ENCODE measurements around the gene IGSF21. TPM values are rescaled to one million over a fixed set of nuclear protein-coding genes. Genes with fewer than 3 reads are reported as not detected.

The IGSF21 gene
- total RNA-seq, 1 experiment from 2014 or later = 5.2 TPM

DNA sequence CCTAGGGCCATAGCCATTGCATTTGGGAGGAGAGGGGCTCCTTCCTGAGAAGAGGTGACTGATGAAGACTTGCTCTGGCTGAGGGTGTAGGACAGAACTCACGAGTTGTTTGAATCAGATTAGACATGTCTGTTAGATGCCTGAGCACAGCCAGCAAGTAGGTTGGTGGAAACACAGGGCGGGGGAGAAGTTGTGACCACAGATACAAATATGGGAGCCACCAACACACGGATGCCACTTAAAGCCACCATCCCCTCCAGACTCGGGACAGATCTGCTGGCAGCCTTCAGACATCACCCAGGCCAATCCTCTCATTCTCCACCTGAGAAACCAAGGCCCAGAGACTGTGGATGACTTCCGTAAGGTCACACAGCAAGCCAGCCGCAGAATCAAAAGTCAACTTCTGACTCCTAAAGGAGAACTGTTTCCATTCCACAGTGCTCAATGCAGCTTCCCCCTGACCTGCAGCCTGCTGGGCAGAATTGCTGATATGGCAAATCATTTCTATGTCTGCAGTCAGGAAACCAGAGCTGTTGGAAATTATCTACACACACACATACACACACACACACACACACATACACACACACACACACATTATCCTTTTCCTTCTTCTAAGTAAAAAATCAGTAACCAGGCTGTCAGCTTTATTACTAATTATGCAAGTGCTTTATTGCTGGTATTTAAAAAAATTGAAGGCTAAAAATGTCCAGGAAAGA is 196.7 kb downstream of the IGSF21 start:
- TF ChIP-seq, protein P1, sequence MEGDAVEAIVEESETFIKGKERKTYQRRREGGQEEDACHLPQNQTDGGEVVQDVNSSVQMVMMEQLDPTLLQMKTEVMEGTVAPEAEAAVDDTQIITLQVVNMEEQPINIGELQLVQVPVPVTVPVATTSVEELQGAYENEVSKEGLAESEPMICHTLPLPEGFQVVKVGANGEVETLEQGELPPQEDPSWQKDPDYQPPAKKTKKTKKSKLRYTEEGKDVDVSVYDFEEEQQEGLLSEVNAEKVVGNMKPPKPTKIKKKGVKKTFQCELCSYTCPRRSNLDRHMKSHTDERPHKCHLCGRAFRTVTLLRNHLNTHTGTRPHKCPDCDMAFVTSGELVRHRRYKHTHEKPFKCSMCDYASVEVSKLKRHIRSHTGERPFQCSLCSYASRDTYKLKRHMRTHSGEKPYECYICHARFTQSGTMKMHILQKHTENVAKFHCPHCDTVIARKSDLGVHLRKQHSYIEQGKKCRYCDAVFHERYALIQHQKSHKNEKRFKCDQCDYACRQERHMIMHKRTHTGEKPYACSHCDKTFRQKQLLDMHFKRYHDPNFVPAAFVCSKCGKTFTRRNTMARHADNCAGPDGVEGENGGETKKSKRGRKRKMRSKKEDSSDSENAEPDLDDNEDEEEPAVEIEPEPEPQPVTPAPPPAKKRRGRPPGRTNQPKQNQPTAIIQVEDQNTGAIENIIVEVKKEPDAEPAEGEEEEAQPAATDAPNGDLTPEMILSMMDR (conservative IDR thresholded peaks at IDR 0.05) = no peak
- no peak overlapping the region for H2BK5ac ChIP-seq (ENCODE audit: insufficient read length, low read length)
- H3K79me1 ChIP-seq (ENCODE audit: insufficient read depth, low read depth, low read length, poor library complexity, severe bottlenecking) = no peaks in the 10 kb centered on the region
- H3K18ac ChIP-seq (ENCODE audit: insufficient read length, low read depth, low read length) = no peak overlapping the region
- H4K20me1 ChIP-seq (ENCODE audit: control insufficient read depth, insufficient read depth, insufficient read length) = no peaks in the 10 kb centered on the region
- no peak for DNase-seq
- H3K36me3 Mint-ChIP-seq (ENCODE audit: insufficient read depth in 1 of 3, low read depth in 3 of 3) = no peaks in the 10 kb centered on the region; a peak in 1 of 7 replicates
- no peak overlapping the region for H3K4ac ChIP-seq (ENCODE audit: low read depth, low read length)
- H3K23me2 ChIP-seq (ENCODE audit: insufficient read length, low read depth, low read length, poor library complexity, severe bottlenecking) = no peaks in the 10 kb centered on the region
- no peak overlapping the region for H3K23ac ChIP-seq (ENCODE audit: insufficient read length, low read depth, low read length)
- no peak overlapping the region for H4K5ac ChIP-seq (ENCODE audit: insufficient read length, low read depth, low read length)
- peaks cover 7 to 17% of the 10 kb centered on the region in 2 experiments for H3K4me1 Mint-ChIP-seq
- H2BK15ac ChIP-seq (ENCODE audit: low read depth, low read length) = no peak overlapping the region
- WGBS (ENCODE audit: extremely low coverage, insufficient read length, low lambda C conversion rate) = no CpG with 5 or more reads among the region's 6 CpGs
- no peaks in the 10 kb centered on the region; a peak in 1 of 5 replicates for H3K9me3 Mint-ChIP-seq
- no peak overlapping the region for H3K27ac Mint-ChIP-seq
- H4K8ac ChIP-seq (replicated peaks; ENCODE audit: insufficient read length, low read depth, low read length) = no peak overlapping the region
- H3K56ac ChIP-seq (ENCODE audit: insufficient read length, low read depth, low read length) = no peak overlapping the region
- no peak overlapping the region for H2AK5ac ChIP-seq (ENCODE audit: insufficient read length, low read length)
- no peak overlapping the region for H3K4me3 Mint-ChIP-seq
- no peak overlapping the region for H3K27ac ChIP-seq (ENCODE audit: insufficient read length, low read depth, low read length)
- H3T11ph ChIP-seq (ENCODE audit: low read length) = no peak overlapping the region
- no peak overlapping the region for H2AFZ ChIP-seq (ENCODE audit: low read length)
- H3K27me3 Mint-ChIP-seq (ENCODE audit: low read depth) = no peaks in the 10 kb centered on the region
- H3K4me1 ChIP-seq (ENCODE audit: insufficient read depth, low read length) = peaks cover 9% of the 10 kb centered on the region
- no peaks in the 10 kb centered on the region for H3K27me3 ChIP-seq (ENCODE audit: insufficient read depth, low read length)
- H3K79me2 ChIP-seq (ENCODE audit: insufficient read depth, low read length) = no peaks in the 10 kb centered on the region
- no peak overlapping the region for H2BK120ac ChIP-seq (ENCODE audit: low read depth, low read length, poor library complexity, severe bottlenecking)
- no peak overlapping the region for H3K14ac ChIP-seq (ENCODE audit: insufficient read depth, low read length)
- H3K4me2 ChIP-seq (ENCODE audit: insufficient read depth, insufficient read length, low read length) = no peak overlapping the region
- no peak overlapping the region for H2BK12ac ChIP-seq (ENCODE audit: insufficient read length, low read depth, low read length)
- H3K9ac ChIP-seq (ENCODE audit: extremely low read depth, insufficient read length, low read length) = no peak overlapping the region
- no peak overlapping the region for H2BK20ac ChIP-seq (ENCODE audit: low read depth, low read length, poor library complexity, severe bottlenecking)
- no peak overlapping the region for H4K91ac ChIP-seq (ENCODE audit: insufficient read length, low read depth, low read length)
- H3K9me3 ChIP-seq (ENCODE audit: control insufficient read depth, low read depth, low read length) = no peaks in the 10 kb centered on the region

Measured in H9 (cell line).